Measurements from ENCODE around the gene ROBO1. TPM values are rescaled to one million over a fixed set of nuclear protein-coding genes. Genes with fewer than 3 reads are reported as not detected.
A peak's percentile ranks its signal among the peaks of the same experiment; 100 is the strongest.

ROBO1 gene
- total RNA-seq, 1 donor from 2014 or later: 31.7 TPM

GRCh38 chr3:78645628-78646310, 1122.0 kb downstream of the ROBO1 start:
- DNase-seq (ENCODE audit: low spot score) (no peak), ATAC-seq (peak; percentile 63)
- intact Hi-C loops (cut with DNase I): no loop called here

DNA sequence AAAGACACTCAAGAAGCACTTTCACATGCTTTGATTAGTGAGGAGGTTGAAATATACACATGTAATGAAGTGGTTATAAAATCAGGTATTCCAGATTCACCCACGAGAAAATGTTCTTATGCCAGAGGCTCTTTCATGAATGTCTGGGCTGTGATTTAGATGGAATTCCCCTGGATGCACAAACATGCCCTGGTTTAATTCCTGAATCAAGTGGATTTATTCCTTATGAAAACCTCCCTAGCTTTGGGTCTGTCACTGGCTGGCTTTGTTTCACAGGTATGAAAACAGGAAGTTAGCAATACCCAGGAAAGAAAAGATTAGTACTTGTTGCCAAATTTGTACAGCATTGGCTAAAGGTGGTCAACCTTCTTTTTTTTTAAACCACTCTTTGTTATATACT, 1123.0 kb downstream of the ROBO1 start:
- no peak for DNase-seq (ENCODE audit: low spot score)
- intact Hi-C loops (cut with DNase I): no loop called here
- no peak for ATAC-seq

DNA sequence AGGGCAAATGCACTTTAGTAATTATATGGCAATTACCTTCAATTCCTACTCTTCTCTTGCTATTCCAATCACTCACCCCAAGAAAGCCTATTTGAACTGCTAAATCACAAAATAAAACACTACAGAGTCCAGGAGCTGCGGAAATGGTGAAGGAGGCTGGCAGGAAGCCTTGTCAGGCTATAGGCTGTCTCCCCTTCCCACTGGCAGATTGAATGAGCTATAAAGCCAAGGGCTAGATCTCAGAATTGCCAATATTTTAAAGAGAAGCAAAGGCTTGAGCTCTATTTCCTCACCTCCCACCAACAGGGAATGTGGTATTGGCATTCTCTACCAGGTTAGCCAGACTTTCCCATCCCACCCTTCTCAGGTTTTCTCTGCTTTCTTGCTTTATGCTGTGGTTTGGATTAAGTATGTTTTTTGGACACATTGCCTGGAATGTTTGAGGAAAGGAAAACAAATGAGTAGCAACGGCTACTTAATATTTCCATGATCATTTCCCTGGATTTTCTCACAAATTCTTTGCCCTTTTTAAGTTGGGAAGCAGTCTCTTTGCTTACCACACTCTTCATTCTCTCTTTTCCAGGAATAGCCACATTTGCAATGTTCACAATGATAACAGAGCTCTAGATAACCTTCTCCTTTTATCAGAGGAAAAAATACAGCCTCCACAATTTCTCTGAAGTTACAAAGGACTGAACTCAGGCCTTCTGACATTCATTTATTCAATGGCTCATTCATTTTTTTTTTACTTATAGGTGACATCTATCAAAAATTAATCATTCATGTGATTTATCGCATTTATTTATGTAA, 1125.4 kb downstream of the ROBO1 start:
- ATAC-seq (no peak), DNase-seq (ENCODE audit: low spot score) (no peak)
- intact Hi-C loops (cut with DNase I): no loop called here

- intact Hi-C loops (cut with DNase I): no loop called here
- no peak for DNase-seq (ENCODE audit: low spot score)
- ATAC-seq: no peak
Measured at GRCh38 chr3:78641703-78642102, 1126.1 kb downstream of the ROBO1 start.

GRCh38 chr3:78634316-78634715, 1133.5 kb downstream of the ROBO1 start:
- intact Hi-C loops (cut with DNase I): no loop called here
- ATAC-seq (no peak), DNase-seq (ENCODE audit: low spot score) (no peak)

- intact Hi-C loops (cut with DNase I): no loop called here
- no peak for ATAC-seq
Measured at GRCh38 chr3:78633626-78634025, 1134.2 kb downstream of the ROBO1 start.

GRCh38 chr3:78632925-78633553, 1134.8 kb downstream of the ROBO1 start:
- no peak for DNase-seq (ENCODE audit: low spot score)
- ATAC-seq: no peak
- intact Hi-C loops (cut with DNase I): no loop called here

More at GRCh38 chr3:78633626-78634025, 1134.2 kb downstream of the ROBO1 start:
- DNase-seq (ENCODE audit: low spot score): no peak

DNA sequence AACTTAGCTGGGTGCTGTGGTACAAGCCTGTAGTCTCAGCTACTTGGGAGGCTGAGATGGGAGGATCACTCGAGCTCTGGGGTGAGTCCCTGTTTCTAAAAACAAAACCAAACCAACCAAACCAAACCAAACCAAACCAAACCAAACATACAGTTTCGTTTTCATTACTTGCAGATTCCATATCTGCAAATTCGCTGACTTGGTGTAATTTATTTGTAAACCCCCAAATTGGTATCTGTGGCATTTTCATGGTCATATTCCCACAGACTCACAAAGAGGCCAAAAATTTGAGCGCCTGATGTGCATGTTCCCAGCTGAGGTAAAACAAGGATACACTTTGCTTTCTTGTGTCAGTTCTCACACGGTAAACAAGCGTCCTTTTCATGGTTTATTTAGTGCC, 1138.3 kb downstream of the ROBO1 start:
- DNase-seq (ENCODE audit: low spot score) (no peak), ATAC-seq (no peak)
- intact Hi-C loops (cut with DNase I): no loop called here

DNA sequence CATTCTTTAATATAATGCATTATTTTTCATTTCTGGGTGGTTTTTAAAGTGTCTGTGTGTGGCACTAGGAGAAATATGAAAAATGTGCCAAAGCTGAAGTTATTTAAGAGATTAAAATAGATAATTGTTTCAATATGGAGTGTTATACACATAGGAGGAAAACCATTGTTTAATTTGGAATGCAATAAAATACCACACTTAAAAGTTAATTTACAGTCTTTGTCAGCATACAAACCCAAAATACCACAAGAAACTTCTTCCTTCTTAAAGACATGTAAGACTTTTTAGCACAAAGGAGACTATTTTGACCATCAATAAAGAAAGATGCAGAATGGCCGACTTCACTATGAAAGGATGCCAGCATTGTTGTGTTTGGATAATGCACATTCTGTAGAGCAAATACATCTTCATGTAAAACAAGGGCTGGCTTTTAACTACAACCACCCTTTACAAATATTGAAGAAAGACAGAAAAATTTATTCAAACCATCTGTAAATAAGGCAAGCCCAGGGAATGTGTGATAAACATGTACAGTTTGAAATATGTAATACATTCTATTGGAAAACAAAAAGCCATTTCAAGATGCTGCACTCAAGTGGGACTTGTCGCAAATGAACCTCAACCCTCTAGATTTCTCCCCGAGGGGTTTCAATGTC, 1146.6 kb downstream of the ROBO1 start:
- intact Hi-C loops (cut with DNase I): no loop called here
- no peak for DNase-seq (ENCODE audit: low spot score)
- no peak for ATAC-seq

GRCh38 chr3:78614486-78614885, 1153.3 kb downstream of the ROBO1 start:
- DNase-seq (ENCODE audit: low spot score) (no peak), ATAC-seq (no peak)
- intact Hi-C loops (cut with DNase I): no loop called here

- intact Hi-C loops (cut with DNase I): no loop called here
- DNase-seq (ENCODE audit: low spot score) (no peak), ATAC-seq (no peak)
Measured at GRCh38 chr3:78613421-78613879, 1154.3 kb downstream of the ROBO1 start.

GRCh38 chr3:78611278-78611677, 1156.5 kb downstream of the ROBO1 start:
- intact Hi-C loops (cut with DNase I): no loop called here
- ATAC-seq: no peak
- DNase-seq (ENCODE audit: low spot score): no peak

DNA sequence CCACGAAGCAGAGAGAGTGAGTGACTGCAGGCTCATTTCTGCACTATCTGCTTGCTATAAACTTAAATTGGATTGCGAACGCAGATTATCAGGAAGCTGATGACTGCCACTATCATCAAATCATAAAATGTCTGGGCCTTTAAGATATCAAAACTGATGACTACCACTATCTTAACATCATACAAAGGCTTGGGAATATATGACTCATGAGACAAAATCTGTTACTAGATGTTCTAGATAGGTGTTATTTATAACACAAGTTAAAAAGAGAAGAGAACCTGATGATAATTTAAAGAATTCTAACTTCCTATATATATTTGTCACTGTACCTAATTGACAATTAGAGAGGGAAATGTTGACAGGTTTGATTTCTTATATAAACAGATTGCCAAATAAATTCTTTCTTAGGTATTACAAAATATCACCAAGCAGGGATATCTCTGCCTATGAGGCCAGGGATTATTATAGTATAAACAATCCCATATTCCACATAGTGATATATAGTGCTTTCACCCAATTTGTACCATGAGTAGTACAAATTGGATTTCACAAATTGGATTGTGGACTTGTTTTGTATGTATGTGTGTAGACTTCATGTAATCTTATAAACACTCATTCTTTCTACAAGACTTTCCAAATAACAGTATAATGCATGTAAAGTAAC, 1157.2 kb downstream of the ROBO1 start:
- no peak for ATAC-seq
- intact Hi-C loops (cut with DNase I): no loop called here
- DNase-seq (ENCODE audit: low spot score): no peak

- intact Hi-C loops (cut with DNase I): no loop called here
- DNase-seq (ENCODE audit: low spot score) (no peak), ATAC-seq (no peak)
Measured at GRCh38 chr3:78606756-78607155, 1161.0 kb downstream of the ROBO1 start.

DNA sequence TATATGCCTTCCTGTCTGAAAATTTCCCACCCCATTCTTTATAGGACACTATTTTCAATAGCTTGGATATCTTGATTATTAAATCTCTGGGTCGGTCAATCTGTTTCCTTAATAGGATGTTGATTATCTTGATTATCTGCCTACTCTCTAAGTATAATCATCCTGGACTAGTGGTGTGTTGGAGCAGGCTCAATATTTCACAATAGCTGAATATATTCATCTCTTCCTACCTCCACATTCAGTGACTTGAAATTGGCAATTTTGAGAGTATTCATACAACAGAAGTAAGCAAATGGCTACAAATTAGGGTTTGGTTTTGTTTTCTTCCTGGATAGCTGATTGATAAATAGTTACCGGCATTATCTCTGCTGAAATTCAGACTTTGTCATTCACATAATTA, 1162.6 kb downstream of the ROBO1 start:
- ATAC-seq (no peak), DNase-seq (ENCODE audit: low spot score) (no peak)
- intact Hi-C loops (cut with DNase I): no loop called here

DNA sequence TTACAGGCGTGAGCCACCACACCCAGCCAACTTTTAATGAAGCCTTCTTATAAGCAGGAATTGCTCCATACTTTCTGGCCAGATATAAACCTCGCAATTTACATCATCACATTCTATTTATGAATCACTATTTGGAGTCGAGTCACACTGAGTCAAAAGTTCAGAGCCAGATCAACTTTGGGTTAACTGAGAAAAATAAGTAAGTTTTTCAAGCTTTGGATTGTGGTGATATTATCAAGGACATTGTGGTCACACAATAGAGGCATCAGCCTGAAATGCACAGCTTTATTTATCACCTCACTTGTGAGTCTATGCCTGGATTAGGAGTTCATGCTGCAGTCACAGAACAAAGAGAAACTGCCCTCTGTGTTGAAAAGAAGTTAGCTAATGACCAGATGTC, 1163.5 kb downstream of the ROBO1 start:
- intact Hi-C loops (cut with DNase I): no loop called here
- ATAC-seq: no peak
- no peak for DNase-seq (ENCODE audit: low spot score)

DNA sequence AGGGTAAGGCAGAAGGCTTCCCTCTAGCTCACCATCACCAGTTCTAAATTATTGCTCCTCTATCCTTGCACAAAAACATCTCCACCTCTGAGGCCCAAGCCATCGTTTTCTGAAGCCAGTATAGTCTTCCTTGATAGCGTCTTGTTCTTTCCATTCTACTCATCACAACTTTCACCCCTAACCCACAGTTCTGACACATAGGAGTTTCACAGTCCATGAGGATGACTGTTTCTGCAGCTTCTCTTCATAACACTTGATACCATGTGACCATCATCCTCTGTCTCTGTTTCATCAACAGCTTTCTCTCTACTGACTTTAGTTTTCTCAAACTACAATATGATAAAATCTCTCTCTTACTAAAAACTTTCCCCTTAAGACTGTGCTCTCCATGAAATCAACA, 1166.5 kb downstream of the ROBO1 start:
- ATAC-seq (no peak), DNase-seq (ENCODE audit: low spot score) (no peak)
- intact Hi-C loops (cut with DNase I): no loop called here

GRCh38 chr3:78589778-78590177, 1178.0 kb downstream of the ROBO1 start:
- DNase-seq (ENCODE audit: low spot score): no peak
- ATAC-seq: no peak
- intact Hi-C loops (cut with DNase I): no loop called here

Data from sciatic nerve (tissue), 2 donors.